GM12865 (cell line): ENCODE results near the gene ATP6V0D1.
A peak's percentile ranks its signal among the peaks of the same experiment; 100 is the strongest.

Experiments used
- DNase-seq: peaks from one replicate; pipeline ENCODE4 v3.0.0; 2010; ENCODE audit warnings: low read depth
- H3K4me3 ChIP-seq: 2 replicates; pipeline ENCODE4 v1.5.1; 2011; ENCODE audit warnings: mild to moderate bottlenecking, low read depth, low read length, control low read depth
- TF ChIP-seq, protein P1 (sequence below): IDR thresholded peaks from 2 replicates; pipeline ENCODE4 v1.5.1; 2011; ENCODE audit warnings: low read length, control low read depth, low read depth, inconsistent platforms; ENCODE audit not compliant: insufficient read depth; ENCODE audit errors: missing control alignments

ATP6V0D1 gene

DNA sequence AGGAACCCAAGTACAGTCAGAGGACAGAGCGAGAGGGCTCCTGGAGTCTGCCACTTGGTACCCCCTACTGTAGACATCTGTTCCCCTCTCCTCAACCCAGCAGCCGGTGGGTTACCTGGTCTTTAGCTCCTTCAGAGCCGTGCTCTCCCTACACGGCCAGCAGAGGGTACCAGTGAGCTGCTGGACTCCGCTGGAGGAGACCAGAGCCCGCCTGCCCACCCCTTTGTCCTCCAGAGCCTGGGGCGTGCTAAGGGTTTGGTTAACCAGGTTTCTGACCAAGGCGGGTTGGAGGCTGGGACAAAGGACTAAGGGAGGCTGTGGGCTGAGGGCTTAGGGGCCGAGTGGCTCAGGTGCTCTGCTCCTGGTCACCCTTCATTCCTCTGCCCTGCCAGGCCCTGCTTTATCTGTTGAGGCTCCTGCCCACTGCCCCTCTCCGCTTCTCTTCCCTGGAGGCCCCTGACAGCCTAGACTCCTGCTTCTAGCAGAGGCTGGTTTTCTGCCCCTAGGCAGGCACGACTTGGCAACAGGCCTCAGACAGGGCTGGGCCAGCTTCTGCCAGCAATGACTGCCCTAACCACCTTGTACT lies 52.7 kb downstream of the ATP6V0D1 start:
- TF ChIP-seq, protein P1, sequence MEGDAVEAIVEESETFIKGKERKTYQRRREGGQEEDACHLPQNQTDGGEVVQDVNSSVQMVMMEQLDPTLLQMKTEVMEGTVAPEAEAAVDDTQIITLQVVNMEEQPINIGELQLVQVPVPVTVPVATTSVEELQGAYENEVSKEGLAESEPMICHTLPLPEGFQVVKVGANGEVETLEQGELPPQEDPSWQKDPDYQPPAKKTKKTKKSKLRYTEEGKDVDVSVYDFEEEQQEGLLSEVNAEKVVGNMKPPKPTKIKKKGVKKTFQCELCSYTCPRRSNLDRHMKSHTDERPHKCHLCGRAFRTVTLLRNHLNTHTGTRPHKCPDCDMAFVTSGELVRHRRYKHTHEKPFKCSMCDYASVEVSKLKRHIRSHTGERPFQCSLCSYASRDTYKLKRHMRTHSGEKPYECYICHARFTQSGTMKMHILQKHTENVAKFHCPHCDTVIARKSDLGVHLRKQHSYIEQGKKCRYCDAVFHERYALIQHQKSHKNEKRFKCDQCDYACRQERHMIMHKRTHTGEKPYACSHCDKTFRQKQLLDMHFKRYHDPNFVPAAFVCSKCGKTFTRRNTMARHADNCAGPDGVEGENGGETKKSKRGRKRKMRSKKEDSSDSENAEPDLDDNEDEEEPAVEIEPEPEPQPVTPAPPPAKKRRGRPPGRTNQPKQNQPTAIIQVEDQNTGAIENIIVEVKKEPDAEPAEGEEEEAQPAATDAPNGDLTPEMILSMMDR: peak; percentile 91
- no peak overlapping the region for H3K4me3 ChIP-seq
- DNase-seq: peak; percentile 65

DNA sequence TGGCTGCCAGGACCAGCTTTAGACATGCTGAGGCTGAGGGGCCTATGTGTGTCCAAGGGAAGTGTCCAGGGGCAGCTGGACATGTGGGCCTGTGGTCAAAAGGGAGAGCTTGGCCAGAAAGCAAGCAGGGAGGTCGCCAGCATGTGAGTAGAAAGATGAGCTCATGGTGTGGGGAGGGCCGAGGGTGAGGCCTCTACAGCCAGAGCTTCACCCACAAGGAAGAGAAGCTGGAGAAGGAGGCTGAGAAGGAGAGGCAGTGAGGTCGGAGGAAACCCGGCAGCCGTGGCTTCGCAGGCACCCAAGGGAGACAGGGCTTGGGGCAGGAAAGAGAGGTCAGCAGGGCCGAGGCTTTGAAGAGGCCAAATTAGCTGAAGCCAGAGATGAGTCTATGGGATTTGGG lies 54.0 kb downstream of the ATP6V0D1 start:
- no peak for DNase-seq
- no peak overlapping the region for H3K4me3 ChIP-seq
- TF ChIP-seq, protein P1: no peak

DNA sequence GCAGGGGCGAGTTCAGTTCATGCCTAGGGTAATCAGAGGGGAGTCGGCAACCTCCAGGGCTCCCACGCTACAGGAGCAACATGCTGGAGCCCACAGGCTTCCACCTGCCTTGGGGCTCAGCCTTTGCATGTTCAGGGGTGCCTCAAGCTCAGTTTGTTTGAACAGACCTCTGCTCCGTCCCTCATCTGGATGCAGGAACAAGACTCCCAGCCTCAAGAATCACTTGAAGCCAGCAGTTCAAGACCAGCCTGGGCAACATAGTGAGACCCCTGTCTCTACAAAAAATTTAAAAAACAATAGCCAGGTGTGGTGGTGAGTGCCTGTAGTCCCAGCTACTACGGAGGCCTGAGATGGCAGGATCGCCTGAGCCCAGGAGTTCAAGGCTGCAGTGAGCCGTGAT lies 54.9 kb downstream of the ATP6V0D1 start:
- no peak overlapping the region for H3K4me3 ChIP-seq
- DNase-seq: no peak
- TF ChIP-seq, protein P1: no peak

DNA sequence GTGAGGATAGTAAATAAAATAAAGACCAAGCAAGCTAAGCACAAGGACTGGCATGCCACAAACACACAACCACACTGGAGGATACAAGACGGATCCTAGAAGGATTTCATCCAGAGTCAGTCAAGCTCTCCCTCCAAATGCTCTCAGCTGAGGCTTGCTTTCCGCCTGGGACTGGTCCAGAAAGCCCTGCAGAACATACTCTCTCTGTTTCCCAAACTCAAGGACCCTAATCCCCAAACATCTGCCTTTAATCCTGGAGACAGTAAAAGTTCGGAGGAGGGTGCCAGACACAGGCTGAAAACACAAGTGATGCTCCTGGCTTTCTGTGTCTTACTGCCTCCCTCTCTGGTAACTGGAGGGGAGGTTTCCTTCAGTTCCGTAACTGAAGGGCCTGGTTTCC lies 55.4 kb downstream of the ATP6V0D1 start:
- no peak overlapping the region for H3K4me3 ChIP-seq
- TF ChIP-seq, protein P1: no peak
- DNase-seq: no peak

DNA sequence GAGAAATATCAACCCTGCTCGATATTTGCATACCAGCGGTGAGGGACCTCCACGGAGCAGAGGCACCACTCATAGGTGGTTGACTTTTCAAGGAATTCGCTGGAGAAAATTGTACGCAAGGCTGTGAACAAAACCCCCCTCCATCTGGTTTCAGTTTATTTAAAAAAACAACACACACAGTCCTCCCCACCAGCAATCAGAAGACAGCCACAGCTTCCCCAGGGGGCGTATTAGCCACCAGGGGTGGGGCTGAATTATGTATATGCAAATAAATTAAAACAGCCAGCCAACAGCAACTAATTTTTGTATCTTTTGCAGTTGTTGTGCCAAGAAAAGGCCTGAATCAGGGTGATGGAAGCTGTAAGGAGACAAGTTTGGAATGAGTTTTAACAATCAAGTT lies 55.9 kb downstream of the ATP6V0D1 start:
- TF ChIP-seq, protein P1: no peak
- no peak for DNase-seq
- H3K4me3 ChIP-seq: no peak overlapping the region

DNA sequence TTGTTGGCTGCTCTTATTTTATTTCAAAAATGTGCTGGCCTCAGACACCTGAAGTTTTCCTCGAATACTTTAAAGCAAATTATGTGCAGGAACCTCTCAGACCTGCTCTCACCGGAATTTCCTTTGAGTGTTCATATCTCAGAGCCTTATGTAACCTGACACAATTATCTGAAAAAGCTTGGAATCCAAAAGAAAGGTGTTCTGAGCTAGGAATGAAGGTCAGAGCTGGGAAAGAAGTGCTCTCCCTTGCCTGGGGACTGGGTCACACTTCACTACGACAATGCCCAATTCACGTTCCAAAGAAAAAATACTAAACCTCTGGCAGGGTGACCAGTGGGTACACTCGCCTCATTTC lies 56.7 kb downstream of the ATP6V0D1 start:
- DNase-seq: no peak
- H3K4me3 ChIP-seq: no peak overlapping the region
- TF ChIP-seq, protein P1: no peak

GRCh38 chr16:67423611-67424260 lies 57.2 kb downstream of the ATP6V0D1 start:
- no peak for DNase-seq
- TF ChIP-seq, protein P1: no peak
- H3K4me3 ChIP-seq: no peak overlapping the region
